Spleen (tissue), 7 donors: ENCODE measurements around the gene RSPO4.

ENCODE experiments used
- CTCF ChIP-seq, 11 experiments: fragments of 200-600 bp in 7 of 11; fragments of 450-650 bp in 4 of 11; sonication (generic) in 4 of 11; IDR thresholded peaks in 8 of 11; conservative IDR thresholded peaks in 3 of 11; 1 replicate in 7 of 11; 2 replicates in 4 of 11; pipeline versions ENCODE4 v1.4.0 to v1.8.0; 2016 to 2021; ENCODE audit warnings: antibody characterized with exemption in 11 of 11, inconsistent platforms in 4 of 11, mild to moderate bottlenecking in 1 of 11
- POLR2A ChIP-seq, 3 donors: fragments of 450-650 bp; IDR thresholded peaks; one replicate each; pipeline ENCODE4 v1.5.1; 2017; ENCODE audit warnings: antibody characterized with exemption in 3 of 3, mild to moderate bottlenecking in 1 of 3
- donor health status: DM: no; HTN: no; CAD: no; lungs with moderate emphysema.
- donor health status: DM: no; HTN: no; CAD: no.
- donor health status: DM: no; HTN: no; CAD: no.

- TF ChIP-seq POLR2A (IDR thresholded peaks at IDR 0.05), result no peak
- no peak for TF ChIP-seq CTCF (IDR thresholded peaks at IDR 0.05 in 8 of 11, conservative IDR thresholded peaks at IDR 0.05 in 3 of 11)
Measured at GRCh38 chr20:1035466-1035865, 33.4 kb upstream of the RSPO4 start.
